SK-N-SH (cell line): Measurements from ENCODE around the gene S100A2. TPM values are rescaled to one million over a fixed set of nuclear protein-coding genes. Genes with fewer than 3 reads are reported as not detected.

Source experiments
- CTCF ChIA-PET: fragments of 300-600, 350-600 bp; formaldehyde crosslinking; extraction: SDS; loops from one replicate; lab custom pipeline; 2021; lab: Yijun Ruan, JAX
- POLR2A ChIA-PET: fragments of 350-600 bp; sonication (Branson Sonifier 250); formaldehyde crosslinking; extraction: SDS; loops from one replicate; lab custom pipeline; 2020; ENCODE audit warnings: antibody characterized with exemption, inconsistent platforms; lab: Yijun Ruan, JAX
- DNase-seq: peaks from one replicate; pipeline ENCODE4 v3.0.0; 2012
- H2AFZ ChIP-seq: fragments of 200-600 bp; sonication (generic); 2 replicates; pipeline ENCODE4 v1.8.1; 2016; ENCODE audit warnings: antibody characterized with exemption, mild to moderate bottlenecking, low read depth
- H3F3A ChIP-seq: fragments of 200-600 bp; sonication (generic); replicated peaks from 2 replicates; pipeline ENCODE3; 2016; ENCODE audit warnings: antibody characterized with exemption, mild to moderate bottlenecking; ENCODE audit not compliant: insufficient read depth
- H3K27ac ChIP-seq, 2 experiments: fragments of 200-500 bp in 1 of 2; fragments of 200-600 bp in 1 of 2; sonication (Bioruptor generic) in 1 of 2; sonication (generic), shearing (Covaris generic) in 1 of 2; 2 replicates each; pipeline versions ENCODE4 v1.5.1 to v1.6.1; 2014 to 2016; ENCODE audit warnings: low read depth in 2 of 2, inconsistent platforms in 1 of 2, low read length in 1 of 2, mild to moderate bottlenecking in 1 of 2, mixed read lengths in 1 of 2
- H3K27me3 ChIP-seq: fragments of 200-600 bp; sonication (generic), shearing (Covaris generic); 2 replicates; pipeline ENCODE4 v1.6.1; 2016; ENCODE audit warnings: mixed run types; ENCODE audit not compliant: insufficient read depth
- H3K36me3 ChIP-seq, 2 experiments: fragments of 200-500 bp in 1 of 2; fragments of 200-600 bp in 1 of 2; sonication (Bioruptor generic) in 1 of 2; sonication (generic) in 1 of 2; replicated peaks in 1 of 2; 2 replicates each; pipeline versions ENCODE3 to v1.5.1; 2014 to 2016; ENCODE audit warnings: low read length in 1 of 2, mild to moderate bottlenecking in 1 of 2; ENCODE audit not compliant: insufficient read depth in 2 of 2, control insufficient read depth in 1 of 2
- H3K4me1 ChIP-seq, 2 experiments: fragments of 200-500 bp in 1 of 2; fragments of 200-600 bp in 1 of 2; sonication (Bioruptor generic) in 1 of 2; sonication (generic), shearing (Covaris generic) in 1 of 2; 2 replicates each; pipeline versions ENCODE4 v1.5.1 to v1.6.1; 2014 to 2016; ENCODE audit warnings: low read depth in 1 of 2, low read length in 1 of 2, mixed run types in 1 of 2; ENCODE audit not compliant: insufficient read depth in 2 of 2, control insufficient read depth in 1 of 2
- H3K4me2 ChIP-seq: fragments of 200-600 bp; sonication (generic), shearing (Covaris generic); 2 replicates; pipeline ENCODE4 v1.6.1; 2017; ENCODE audit warnings: mixed run types
- H3K4me3 ChIP-seq, 2 experiments: fragments of 200-500 bp in 1 of 2; fragments of 200-600 bp in 1 of 2; sonication (Bioruptor generic) in 1 of 2; sonication (generic), shearing (Covaris generic) in 1 of 2; 2 replicates each; pipeline versions ENCODE4 v1.5.1 to v1.8.1; 2014 to 2016; ENCODE audit warnings: low read depth in 2 of 2, inconsistent platforms in 1 of 2, low read length in 1 of 2, mild to moderate bottlenecking in 1 of 2, mixed read lengths in 1 of 2, moderate library complexity in 1 of 2
- H3K79me2 ChIP-seq: fragments of 200-600 bp; sonication (generic); 2 replicates; pipeline ENCODE4 v1.8.1; 2017; ENCODE audit warnings: mild to moderate bottlenecking; ENCODE audit not compliant: insufficient read depth
- H3K9ac ChIP-seq: fragments of 200-600 bp; sonication (generic); 2 replicates; pipeline ENCODE4 v1.6.1; 2017; ENCODE audit warnings: mixed run types
- H3K9me2 ChIP-seq: fragments of 200-600 bp; sonication (generic); 2 replicates; pipeline ENCODE4 v1.6.1; 2017; ENCODE audit warnings: mixed run types
- H3K9me3 ChIP-seq: fragments of 200-600 bp; sonication (generic); 2 replicates; pipeline ENCODE4 v1.6.1; 2017; ENCODE audit warnings: mixed run types, mild to moderate bottlenecking, moderate library complexity
- H4K20me1 ChIP-seq: fragments of 200-600 bp; sonication (generic); 2 replicates; pipeline ENCODE4 v1.6.1; 2017; ENCODE audit warnings: mild to moderate bottlenecking, mixed run types; ENCODE audit not compliant: insufficient read depth
- CTCF ChIP-seq: fragments of 200-600 bp; sonication (generic); IDR thresholded peaks from 2 replicates; pipeline ENCODE4 v1.6.1; 2017; ENCODE audit warnings: antibody characterized with exemption, mild to moderate bottlenecking, moderate library complexity
- EP300 ChIP-seq, 2 experiments: IDR thresholded peaks; 2 replicates each; pipeline versions ENCODE4 v1.4.0 to v1.6.1; 2012; ENCODE audit warnings: borderline replicate concordance in 1 of 2, low read depth in 1 of 2, low read length in 1 of 2
- FOXJ3 ChIP-seq: sonication (generic); formaldehyde crosslinking; IDR thresholded peaks from 2 replicates; pipeline ENCODE4 v1.5.1; 2020; ENCODE audit warnings: mild to moderate bottlenecking, missing genetic modification reagents
- FOXM1 ChIP-seq: IDR thresholded peaks from 2 replicates; pipeline ENCODE4 v1.4.0; 2012; ENCODE audit warnings: low read depth, mild to moderate bottlenecking
- GABPA ChIP-seq: IDR thresholded peaks from 2 replicates; pipeline ENCODE4 v1.4.0; 2012; ENCODE audit warnings: low read depth, mild to moderate bottlenecking
- IRF3 ChIP-seq: fragments of 150-350 bp; IDR thresholded peaks from 2 replicates; pipeline ENCODE4 v1.6.1; 2016; ENCODE audit warnings: mild to moderate bottlenecking, low read depth, low read length
- JUND ChIP-seq: IDR thresholded peaks from 2 replicates; pipeline ENCODE4 v1.4.0; 2012
- MAX ChIP-seq: IDR thresholded peaks from 2 replicates; pipeline ENCODE4 v1.4.0; 2012; ENCODE audit warnings: low read depth
- MEF2A ChIP-seq: IDR thresholded peaks from 2 replicates; pipeline ENCODE4 v1.4.0; 2012; ENCODE audit warnings: low read depth, borderline replicate concordance
- NFIC ChIP-seq: IDR thresholded peaks from 2 replicates; pipeline ENCODE4 v1.4.0; 2012; ENCODE audit warnings: borderline replicate concordance
- NRF1 ChIP-seq: IDR thresholded peaks from 2 replicates; pipeline ENCODE4 v1.6.1; 2012; ENCODE audit warnings: low read depth, mild to moderate bottlenecking, low read length
- RAD21 ChIP-seq: IDR thresholded peaks from 2 replicates; pipeline ENCODE4 v1.6.1; 2012; ENCODE audit warnings: mild to moderate bottlenecking, low read length
- RFX5 ChIP-seq: IDR thresholded peaks from 2 replicates; pipeline ENCODE4 v1.6.1; 2012; ENCODE audit warnings: mild to moderate bottlenecking, improper control_type of control experiment, low read length
- RXRA ChIP-seq: IDR thresholded peaks from 2 replicates; pipeline ENCODE4 v1.4.0; 2012; ENCODE audit warnings: low read depth, mild to moderate bottlenecking, borderline replicate concordance
- SIN3A ChIP-seq: IDR thresholded peaks from 2 replicates; pipeline ENCODE4 v1.6.1; 2012; ENCODE audit warnings: low read depth, mild to moderate bottlenecking, low read length, moderate library complexity, borderline replicate concordance
- TAF1 ChIP-seq: IDR thresholded peaks from 2 replicates; pipeline ENCODE4 v1.6.1; 2012; ENCODE audit warnings: low read depth, mild to moderate bottlenecking, low read length, moderate library complexity, borderline replicate concordance
- TEAD4 ChIP-seq: IDR thresholded peaks from 2 replicates; pipeline ENCODE4 v1.4.0; 2012; ENCODE audit warnings: mild to moderate bottlenecking, borderline replicate concordance; ENCODE audit not compliant: insufficient read depth
- USF1 ChIP-seq: IDR thresholded peaks from 2 replicates; pipeline ENCODE4 v1.4.0; 2012; ENCODE audit warnings: low read depth, borderline replicate concordance
- USF2 ChIP-seq: fragments of 150-350 bp; IDR thresholded peaks from 2 replicates; pipeline ENCODE4 v1.6.1; 2017; ENCODE audit warnings: antibody characterized with exemption, low read length, low read depth, borderline replicate concordance
- ZBTB33 ChIP-seq: IDR thresholded peaks from 2 replicates; pipeline ENCODE4 v1.4.0; 2012; ENCODE audit warnings: low read depth, borderline replicate concordance
- WGBS: methylation state at CpG from one replicate; pipeline ENCODE4 v1.1.6; 2017; ENCODE audit warnings: low lambda C conversion rate; 5-methylcytosine and 5-hydroxymethylcytosine counted together
- polyA plus RNA-seq, 3 experiments: library from polyadenylated mRNA; depleted of rRNA; stranded (reverse); fragments of >200 nt; gene quantifications; 2 replicates each; pipeline ENCODE4 v1.2.3, GENCODE V29; 2012

S100A2 gene
- polyA plus RNA-seq, 1 of the 3 experiments (the other 2 are of a cell fraction), result 31.4 TPM

GRCh38 chr1:153614906-153615305, 49.3 kb upstream of the S100A2 start:
- TF ChIP-seq NFIC, result no peak
- TF ChIP-seq NRF1, result no peak
- no peak for TF ChIP-seq RAD21
- TF ChIP-seq RFX5, result no peak
- no peak for TF ChIP-seq IRF3
- no peak for TF ChIP-seq RXRA
- TF ChIP-seq MAX, result no peak
- TF ChIP-seq USF2, result no peak
- TF ChIP-seq ZBTB33, result no peak
- no peak for TF ChIP-seq FOXM1
- TF ChIP-seq CTCF, result no peak
- TF ChIP-seq MEF2A, result no peak
- TF ChIP-seq GABPA, result no peak
- no peak for TF ChIP-seq TAF1
- TF ChIP-seq SIN3A, result no peak
- no peak for TF ChIP-seq FOXJ3
- no peak for TF ChIP-seq TEAD4
- no peak for TF ChIP-seq USF1
- TF ChIP-seq EP300 (IDR thresholded peaks at IDR 0.05; ENCODE audit: borderline replicate concordance in 1 of 2, low read depth in 1 of 2, low read length in 1 of 2), result no peak
- TF ChIP-seq JUND, result no peak
- Histone ChIP-seq H4K20me1 (no peaks in the 10 kb centered on the region), H3K27me3 (no peaks in the 10 kb centered on the region), H3K27ac (no peak overlapping the region), H3F3A (peaks cover 6% of the 10 kb centered on the region), H3K4me3 (no peak overlapping the region), H3K4me1 (peaks cover 8 to 9% of the 10 kb centered on the region in 2 experiments; a peak in 2 of 4 replicates), H3K9ac (no peak overlapping the region), H3K79me2 (peaks cover 16% of the 10 kb centered on the region; the same call in 1 of the 2 replicates), H3K9me3 (no peaks in the 10 kb centered on the region), H3K9me2 (no peaks in the 10 kb centered on the region), H3K36me3 (no peaks in the 10 kb centered on the region), H2AFZ (no peak overlapping the region), H3K4me2 (no peak overlapping the region)
- 100% methylated on average over 1 of the region's 7 CpGs for WGBS
- ChIA-PET POLR2A (no interaction called here), CTCF (interaction anchor here (1.1 to 8.0 kb wide), 7 partner anchors 12 to 263 kb away, joined by 4 to 100 read pairs (median 10); partner anchors contain the start of genes CHTOP, S100A1 and S100A13)
- DNase-seq, result no peak
